ENCODE measurements around the gene COQ5. TPM values are rescaled to one million over a fixed set of nuclear protein-coding genes. Genes with fewer than 3 reads are reported as not detected.
A peak's percentile ranks its signal among the peaks of the same experiment; 100 is the strongest.

Gene COQ5
- 27.7 and 44.4 TPM in 2 replicates for polyA plus RNA-seq (2011; rRNA removed)
- polyA minus RNA-seq (2011; rRNA and poly(A)+ RNA removed) = 8.5 and 8.7 TPM in 2 replicates

GRCh38 chr12:120528861-120529525, at the start of gene COQ5:
Gene COQ5, minus strand, starts transcription at chr12:120529158. Its CDS starts 17 bp downstream, at chr12:120529141.
- no peaks in the 10 kb centered on the region for H3K36me3 ChIP-seq (ENCODE audit: control insufficient read depth, insufficient read depth, low read length)
- H3K4me3 ChIP-seq (ENCODE audit: low read depth, low read length) = peak within 1 kb of the TSS; percentile 62
- no peak for TF ChIP-seq CTCF (IDR thresholded peaks at IDR 0.05; ENCODE audit: insufficient read depth, low read depth, low read length)
- ChIA-PET POLR2A (interaction anchor here (0.6 to 0.9 kb wide), 2 partner anchors 9 to 61 kb away, joined by 3 to 7 read pairs; no protein-coding TSS in a partner anchor), CTCF (interaction anchor here (1.2 kb wide), 1 partner anchor 54 kb away, joined by 5 read pairs; no protein-coding TSS in a partner anchor)
- no peak for DNase-seq (ENCODE audit: low read depth)
- no peaks in the 10 kb centered on the region for H3K27me3 ChIP-seq (ENCODE audit: control insufficient read depth, insufficient read depth, low read length)

DNA sequence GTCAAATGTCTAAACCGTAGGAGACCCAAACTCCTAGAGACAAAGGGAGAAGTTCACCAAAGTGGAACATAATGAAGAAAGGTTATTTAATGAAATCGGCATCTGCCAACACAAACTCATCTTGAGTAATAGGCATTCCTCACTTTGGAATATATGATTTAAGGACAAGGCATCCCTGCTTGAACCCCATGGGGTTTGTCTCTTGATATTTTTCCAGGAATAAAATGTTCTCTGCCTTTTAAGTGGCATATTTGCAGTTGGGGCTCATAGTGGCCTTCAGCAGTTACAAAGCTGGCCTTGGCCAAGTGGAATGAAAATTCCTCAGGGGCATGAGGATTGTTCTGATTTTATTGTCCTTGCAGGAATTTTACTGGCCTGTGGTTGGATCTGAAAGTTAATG, 45.1 kb upstream of the COQ5 start:
- ChIA-PET POLR2A (no interaction called here), CTCF (interaction anchor here (0.9 kb wide), 1 partner anchor 14 kb away, joined by 3 read pairs; no protein-coding TSS in a partner anchor)
- no peak overlapping the region for H3K4me3 ChIP-seq (ENCODE audit: low read depth, low read length)
- DNase-seq (ENCODE audit: low read depth) = no peak
- no peak for TF ChIP-seq CTCF (IDR thresholded peaks at IDR 0.05; ENCODE audit: insufficient read depth, low read depth, low read length)
- peaks cover 25% of the 10 kb centered on the region for H3K36me3 ChIP-seq (ENCODE audit: control insufficient read depth, insufficient read depth, low read length)
- no peaks in the 10 kb centered on the region for H3K27me3 ChIP-seq (ENCODE audit: control insufficient read depth, insufficient read depth, low read length)

GRCh38 chr12:120573560-120573959, 44.6 kb upstream of the COQ5 start:
- Histone ChIP-seq H3K27me3 (ENCODE audit: control insufficient read depth, insufficient read depth, low read length) (no peaks in the 10 kb centered on the region), H3K4me3 (ENCODE audit: low read depth, low read length) (no peak overlapping the region), H3K36me3 (ENCODE audit: control insufficient read depth, insufficient read depth, low read length) (peaks cover 27% of the 10 kb centered on the region)
- ChIA-PET CTCF (no interaction called here), POLR2A (no interaction called here)
- TF ChIP-seq CTCF (IDR thresholded peaks at IDR 0.05; ENCODE audit: insufficient read depth, low read depth, low read length) = no peak
- DNase-seq (ENCODE audit: low read depth) = no peak

- POLR2A ChIA-PET = interaction anchor here (0.6 kb wide), 1 partner anchor 9 kb away, joined by 3 read pairs; no protein-coding TSS in a partner anchor
- CTCF ChIA-PET = interaction anchor here (0.6 to 1.9 kb wide), 4 partner anchors 13 to 204 kb away, joined by 3 to 8 read pairs (median 3); no protein-coding TSS in a partner anchor
Observed at GRCh38 chr12:120571299-120571698, 42.3 kb upstream of the COQ5 start.

More at GRCh38 chr12:120571299-120571698, 42.3 kb upstream of the COQ5 start:
- Histone ChIP-seq H3K36me3 (ENCODE audit: control insufficient read depth, insufficient read depth, low read length) (peaks cover 26% of the 10 kb centered on the region), H3K27me3 (ENCODE audit: control insufficient read depth, insufficient read depth, low read length) (no peaks in the 10 kb centered on the region), H3K4me3 (ENCODE audit: low read depth, low read length) (no peak overlapping the region)
- TF ChIP-seq CTCF (IDR thresholded peaks at IDR 0.05; ENCODE audit: insufficient read depth, low read depth, low read length) = no peak
- no peak for DNase-seq (ENCODE audit: low read depth)

All from BJ (cell line).